ENCODE results near the gene CENATAC.
"Not testable (repeated sequence)": the region's sequence is repeated elsewhere in the genome, so short reads cannot be mapped to it uniquely, and the experiment has no call there.

CENATAC gene

GRCh38 chr11:118998388-118998717 is 415 bp downstream of the CENATAC start:
- DNase-seq = no peak

GRCh38 chr11:118998822-118999221 is 884 bp downstream of the CENATAC start:
- DNase-seq = no peak

DNA sequence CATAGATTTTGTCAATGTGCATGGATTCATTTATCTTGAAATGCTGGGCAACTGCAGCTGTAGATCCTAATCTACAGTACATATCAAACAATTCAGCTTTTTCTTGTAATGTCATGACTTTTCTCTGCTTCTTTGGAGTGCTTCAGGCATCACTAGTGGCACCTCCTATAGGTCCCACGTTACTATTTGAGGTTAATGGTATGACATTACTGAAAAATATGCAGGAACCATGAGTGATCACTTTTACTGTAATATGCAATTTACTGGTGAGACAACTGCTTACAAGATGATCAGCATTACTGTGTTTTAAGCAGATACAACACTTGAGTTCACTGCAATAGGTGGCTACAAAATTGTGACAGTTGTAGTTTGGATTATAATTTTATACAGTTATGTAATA is 3.0 kb downstream of the CENATAC start:
- DNase-seq = no peak

GRCh38 chr11:119006656-119007055 is 8.7 kb downstream of the CENATAC start:
- no peak for DNase-seq

DNA sequence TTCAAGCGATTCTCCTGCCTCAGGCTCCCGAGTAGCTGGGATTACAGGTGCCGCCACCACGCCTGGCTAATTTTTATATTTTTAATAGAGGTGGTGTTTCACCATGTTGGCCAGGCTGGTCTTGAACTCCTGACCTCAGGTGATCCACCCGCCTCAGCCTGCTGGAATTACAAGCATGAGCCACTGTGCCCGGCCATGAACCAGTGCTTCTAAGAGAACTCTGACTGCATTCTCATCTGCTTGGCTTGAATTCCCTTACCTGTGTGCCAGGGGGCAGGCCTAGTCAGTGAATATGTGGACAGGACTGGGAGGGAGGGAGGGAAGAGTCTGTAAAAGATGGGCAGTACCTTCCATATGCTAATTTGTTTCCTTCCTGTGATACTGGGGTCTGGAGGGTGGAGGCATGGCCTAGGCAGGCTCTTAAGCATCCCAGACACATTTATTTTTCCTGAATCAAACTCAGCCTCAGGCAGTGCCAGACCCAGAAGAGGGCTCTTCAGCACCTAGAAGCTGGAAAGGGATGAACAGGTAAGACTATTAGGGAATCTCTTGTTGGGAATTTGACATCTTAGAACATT is 13.6 kb downstream of the CENATAC start:
- no peak for DNase-seq

DNA sequence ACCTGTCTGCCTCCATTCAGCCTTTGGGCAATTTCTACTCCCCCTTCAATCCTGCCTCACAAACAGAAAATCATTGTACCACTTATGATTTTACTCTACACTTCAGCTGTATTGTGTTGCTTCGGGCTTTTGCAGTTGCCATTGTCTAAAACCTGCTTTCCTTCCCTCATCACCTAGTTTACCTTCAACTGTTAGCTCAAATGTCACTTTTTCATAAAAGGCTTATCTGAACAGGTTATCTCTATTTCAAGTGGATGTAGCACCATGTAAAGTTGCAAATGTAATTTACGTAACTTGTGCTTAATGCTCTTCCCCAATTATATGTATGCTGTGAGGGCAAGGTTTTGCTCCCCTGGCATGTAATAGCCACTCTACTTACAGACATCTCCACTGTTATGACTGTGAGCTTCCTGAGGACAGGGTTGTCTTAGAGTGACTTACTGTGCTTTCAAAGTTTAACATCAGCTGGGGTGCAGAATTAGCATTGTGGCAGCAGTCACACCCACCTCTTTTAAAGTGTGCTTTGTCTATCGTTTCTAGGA is 14.8 kb downstream of the CENATAC start:
- DNase-seq = no peak

GRCh38 chr11:119014209-119014924 is 16.4 kb downstream of the CENATAC start:
- DNase-seq = no peak

GRCh38 chr11:119015054-119015611 is 17.2 kb downstream of the CENATAC start:
- no peak for DNase-seq

DNA sequence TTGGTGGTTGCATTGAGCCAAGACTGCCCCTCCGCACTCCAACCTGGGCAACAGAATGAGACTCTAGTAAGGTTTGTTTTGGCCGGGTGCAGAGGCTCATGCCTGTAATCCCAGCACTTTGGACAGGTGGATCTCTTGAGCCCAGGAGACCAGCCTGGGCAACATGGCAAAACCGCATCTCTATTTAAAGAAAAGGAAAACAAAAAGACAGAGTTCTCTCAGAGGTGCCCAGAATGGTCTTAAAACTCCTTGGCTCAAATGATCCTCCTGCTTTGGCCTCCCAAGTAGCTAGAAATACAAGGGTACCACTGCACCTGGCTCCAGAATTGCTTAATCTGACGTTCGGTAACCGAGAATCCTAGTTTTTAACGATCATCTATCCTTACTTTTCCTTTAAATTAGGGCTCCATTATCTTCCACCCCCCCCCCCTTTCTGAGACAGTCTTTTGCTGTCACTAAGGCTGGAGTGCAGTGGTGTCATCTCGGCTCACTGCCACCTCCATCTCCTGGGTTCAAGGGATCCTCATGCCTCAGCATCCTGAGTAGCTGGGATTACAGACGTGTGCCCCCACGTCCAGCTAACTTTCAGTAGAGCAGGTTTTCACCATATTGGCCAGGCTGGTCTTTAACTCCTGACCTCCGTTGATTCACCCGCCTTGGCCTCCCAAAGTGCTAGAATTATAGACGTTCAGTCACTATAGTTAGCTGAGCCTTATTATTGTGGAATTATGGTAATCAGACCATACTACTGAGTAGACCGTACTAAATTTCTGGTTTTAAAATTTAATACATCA is 18.5 kb downstream of the CENATAC start:
- DNase-seq = no peak

GRCh38 chr11:119017377-119017776 is 19.4 kb downstream of the CENATAC start:
- not testable (repeated sequence) for DNase-seq

- DNase-seq = peak; percentile 92
Measured at GRCh38 chr11:119018074-119018938, 20.4 kb downstream of the CENATAC start, which contains the start of the genes RPS25 and TRAPPC4. RPS25 (minus strand) TSS chr11:119018343; CDS start chr11:119018284, 59 bp downstream. TRAPPC4 (plus strand) TSS chr11:119018766; CDS start chr11:119018796, 30 bp downstream.

GRCh38 chr11:119019996-119020395 is 22.1 kb downstream of the CENATAC start:
- no peak for DNase-seq

- DNase-seq = no peak
Measured at GRCh38 chr11:119021631-119022030, 23.7 kb downstream of the CENATAC start.

DNA sequence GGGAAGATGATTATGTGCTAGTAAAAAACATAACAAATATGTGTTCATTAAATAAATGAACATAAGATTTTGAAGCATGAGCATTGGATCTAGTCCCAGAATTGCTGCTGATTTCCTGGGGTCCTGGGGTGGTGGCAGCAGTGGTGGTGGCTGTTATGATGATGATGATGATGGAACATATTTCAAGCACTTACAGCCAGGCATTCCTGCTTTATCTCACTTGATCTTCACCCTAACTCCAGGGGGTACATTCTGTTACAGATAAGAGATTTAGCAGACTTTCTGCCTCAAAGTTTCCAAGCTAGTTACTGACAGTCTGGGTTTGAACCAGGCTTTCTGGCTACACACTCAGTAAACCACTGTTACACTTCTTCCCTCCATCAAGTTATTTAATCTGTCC is 25.8 kb downstream of the CENATAC start:
- no peak for DNase-seq

DNA sequence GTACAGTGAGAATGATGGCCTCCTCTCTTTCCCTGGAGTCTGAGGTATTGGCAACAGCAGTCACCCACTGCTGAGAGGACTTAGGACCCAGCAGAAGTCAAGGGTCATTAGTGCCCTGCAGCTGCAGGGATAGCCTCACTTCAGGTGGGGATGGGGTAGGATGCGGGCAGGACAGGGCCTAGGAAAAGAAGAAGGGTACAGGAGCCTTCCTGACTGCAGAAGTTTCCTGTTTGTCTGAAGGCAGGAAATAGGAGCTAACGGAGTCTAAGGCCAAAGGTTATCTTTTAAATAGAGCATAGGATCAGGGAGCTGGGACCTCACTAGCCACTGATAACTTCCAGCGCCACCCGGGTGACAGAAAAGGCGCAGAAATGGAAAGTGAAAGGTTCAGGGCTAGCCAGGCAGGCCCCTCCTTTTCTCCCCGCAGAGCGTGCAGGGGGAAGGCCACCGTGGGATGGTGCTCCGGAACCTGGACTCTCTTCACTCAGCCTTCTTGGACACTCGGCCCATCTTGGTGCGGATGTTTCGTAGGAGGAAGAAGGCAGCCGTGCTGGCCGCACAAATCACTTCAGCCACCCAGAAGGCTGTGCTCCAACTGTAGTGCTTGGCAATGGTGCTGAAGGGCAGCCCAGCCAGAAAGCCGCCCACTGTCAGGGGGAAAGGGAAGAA is 26.6 kb downstream of the CENATAC start:
- DNase-seq = no peak

DNA sequence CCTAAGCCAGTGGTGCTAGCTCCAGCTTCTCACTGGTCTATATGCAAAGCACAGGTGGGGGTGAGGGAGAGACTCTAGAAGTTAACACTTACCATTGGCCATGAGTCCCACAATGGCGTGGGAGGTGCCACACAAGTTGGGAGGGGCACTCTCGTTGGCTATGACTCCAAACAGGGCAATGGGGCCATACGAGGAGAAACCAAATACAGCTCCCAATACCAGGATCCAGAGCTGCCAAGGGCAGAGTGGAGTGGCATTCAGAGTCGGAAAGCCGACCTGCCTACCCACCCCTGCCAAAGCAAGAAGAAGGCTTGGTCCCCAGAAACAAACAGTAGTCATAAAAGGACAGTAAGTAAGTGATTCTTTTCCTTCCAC is 27.1 kb downstream of the CENATAC start:
- no peak for DNase-seq

DNA sequence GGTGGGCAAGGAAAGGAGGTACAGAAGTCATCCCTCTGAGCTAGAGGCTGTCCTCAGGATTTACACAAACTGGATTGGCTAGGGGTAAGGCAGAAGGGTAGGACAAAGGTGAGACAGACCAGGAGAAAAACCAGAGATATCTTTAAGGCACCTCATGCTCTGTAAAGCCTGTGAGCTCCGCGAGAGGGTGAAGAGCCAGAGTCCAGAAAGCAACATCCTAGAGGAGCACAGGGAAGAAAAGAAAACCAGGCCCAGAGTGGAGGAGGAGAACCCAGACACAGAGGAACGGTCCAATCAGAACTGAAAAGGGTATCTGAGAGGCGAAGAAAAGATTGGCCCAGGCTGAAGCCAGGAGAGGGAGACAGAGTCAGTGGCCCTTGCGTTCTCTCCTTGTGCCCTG is 27.6 kb downstream of the CENATAC start:
- DNase-seq = no peak

DNA sequence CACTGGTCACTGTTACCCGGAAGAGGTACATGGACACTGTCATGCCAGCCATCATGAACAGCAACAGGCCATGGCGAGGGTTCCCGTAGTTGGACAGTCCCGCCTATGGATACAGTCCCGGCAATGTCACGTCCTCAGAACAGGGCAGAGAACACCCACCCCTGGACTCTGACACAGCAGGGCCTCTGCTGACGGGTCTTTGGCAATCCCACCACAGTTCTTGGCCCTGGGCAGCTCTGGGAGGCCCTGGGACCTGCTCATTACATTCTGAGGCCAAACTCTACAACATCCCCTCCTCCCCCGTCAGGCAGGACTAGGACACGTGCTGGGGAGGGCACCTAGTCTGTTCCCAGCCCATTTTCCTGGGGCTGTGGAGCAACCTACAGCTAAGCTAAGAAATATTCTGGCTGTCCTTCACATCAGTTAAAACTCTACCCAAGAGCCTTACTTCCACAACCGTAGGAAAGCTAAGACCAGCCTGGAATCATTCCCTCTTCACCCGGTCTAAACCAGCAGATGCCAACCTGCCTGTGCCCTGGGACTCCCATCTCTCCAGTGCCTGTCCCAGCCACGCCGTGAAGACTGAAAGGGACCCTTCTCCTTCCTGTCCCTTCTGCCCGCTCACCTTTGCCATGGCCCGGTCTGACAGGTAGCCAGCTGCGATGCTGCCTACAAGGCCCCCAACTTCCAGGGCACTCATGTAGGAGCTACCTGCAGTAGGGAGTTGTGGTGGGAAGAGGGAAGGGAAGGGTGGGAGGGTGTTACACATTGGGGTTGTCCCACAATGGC is 28.2 kb downstream of the CENATAC start:
- no peak for DNase-seq

- no peak for DNase-seq
Measured at GRCh38 chr11:119026970-119027369, 29.0 kb downstream of the CENATAC start.

DNA sequence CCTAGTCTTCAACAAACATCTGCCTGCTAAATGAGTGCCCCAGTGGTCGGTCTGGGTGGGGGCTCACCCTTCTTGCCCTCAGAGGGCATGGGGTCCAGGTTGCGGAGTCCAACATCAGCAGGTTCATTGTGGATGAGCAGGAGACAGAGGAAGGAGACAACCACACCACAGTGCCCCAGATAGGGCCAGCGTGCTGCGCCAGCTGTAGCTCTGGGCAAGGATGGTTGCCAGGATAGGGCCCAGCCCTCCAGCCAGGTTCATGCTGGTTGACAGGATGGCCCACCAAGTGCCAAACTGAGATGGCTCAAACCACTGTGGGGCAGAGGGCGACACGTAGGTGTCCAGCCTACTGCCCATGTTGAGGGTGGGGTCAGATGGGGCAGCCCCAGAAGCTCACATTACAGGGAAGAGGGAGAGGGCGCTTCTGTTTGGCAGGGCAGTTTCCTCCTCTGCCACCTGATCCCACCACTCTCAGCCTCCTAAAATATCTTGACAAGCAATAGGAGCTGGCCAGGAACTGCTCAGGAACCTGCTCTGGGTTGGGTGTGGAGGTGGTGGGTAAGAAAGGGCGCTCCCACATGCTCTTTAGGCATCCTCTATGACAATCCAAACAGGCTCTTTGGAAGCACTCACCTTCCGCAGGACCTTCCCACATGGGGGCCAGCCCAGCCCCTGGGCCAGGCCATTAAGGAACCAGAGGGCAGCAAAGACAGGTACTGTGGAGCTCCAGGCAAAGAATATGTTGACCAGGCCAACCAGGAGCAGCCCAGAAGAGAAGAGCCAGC is 29.8 kb downstream of the CENATAC start:
- no peak for DNase-seq
